H9 (cell line): ENCODE measurements around the gene SEMA3F. TPM values are rescaled to one million over a fixed set of nuclear protein-coding genes. Genes with fewer than 3 reads are reported as not detected.
"Not testable (repeated sequence)": the region's sequence is repeated elsewhere in the genome, so short reads cannot be mapped to it uniquely, and the experiment has no call there.

Source experiments
- DNase-seq: peaks from one replicate; pipeline ENCODE4 v3.0.0-alpha.2; 2017
- H2AFZ ChIP-seq: one replicate; pipeline ENCODE4 v1.6.1; 2013; ENCODE audit warnings: mild to moderate bottlenecking, low read length, control low read depth, moderate library complexity
- H2AK5ac ChIP-seq: 2 replicates; pipeline ENCODE4 v1.6.1; 2013; ENCODE audit warnings: low read length, control low read depth, mixed read lengths; ENCODE audit not compliant: insufficient read length
- H2BK120ac ChIP-seq: one replicate; pipeline ENCODE4 v1.6.1; 2013; ENCODE audit warnings: low read depth, mild to moderate bottlenecking, low read length, control low read depth, inconsistent platforms; ENCODE audit not compliant: poor library complexity, severe bottlenecking
- H2BK12ac ChIP-seq: 2 replicates; pipeline ENCODE4 v1.6.1; 2013; ENCODE audit warnings: low read length, control low read depth, mixed read lengths, low read depth; ENCODE audit not compliant: insufficient read length
- H2BK15ac ChIP-seq: 2 replicates; pipeline ENCODE4 v1.6.1; 2013; ENCODE audit warnings: low read depth, low read length, control low read depth
- H2BK20ac ChIP-seq: one replicate; pipeline ENCODE4 v1.6.1; 2013; ENCODE audit warnings: low read depth, mild to moderate bottlenecking, low read length, control low read depth, inconsistent platforms; ENCODE audit not compliant: poor library complexity, severe bottlenecking
- H2BK5ac ChIP-seq: 2 replicates; pipeline ENCODE4 v1.6.1; 2013; ENCODE audit warnings: low read length, control low read depth, mixed read lengths; ENCODE audit not compliant: insufficient read length
- H3K14ac ChIP-seq: 2 replicates; pipeline ENCODE4 v1.6.1; 2013; ENCODE audit warnings: low read length, control low read depth; ENCODE audit not compliant: insufficient read depth
- H3K18ac ChIP-seq: 2 replicates; pipeline ENCODE4 v1.6.1; 2013; ENCODE audit warnings: low read depth, mild to moderate bottlenecking, mixed read lengths, low read length, control low read depth; ENCODE audit not compliant: insufficient read length
- H3K23ac ChIP-seq: 2 replicates; pipeline ENCODE4 v1.6.1; 2013; ENCODE audit warnings: low read length, control low read depth, mixed read lengths, low read depth; ENCODE audit not compliant: insufficient read length
- H3K23me2 ChIP-seq: 2 replicates; pipeline ENCODE4 v1.6.1; 2013; ENCODE audit warnings: low read depth, mild to moderate bottlenecking, mixed read lengths, low read length, control low read depth; ENCODE audit not compliant: insufficient read length, poor library complexity, severe bottlenecking
- H3K27ac ChIP-seq: 2 replicates; pipeline ENCODE4 v1.5.1; 2013; ENCODE audit warnings: low read length, control low read depth, mixed read lengths, low read depth; ENCODE audit not compliant: insufficient read length
- H3K27me3 ChIP-seq: 2 replicates; pipeline ENCODE4 v1.6.1; 2013; ENCODE audit warnings: low read length, control low read depth, inconsistent platforms; ENCODE audit not compliant: insufficient read depth
- H3K4ac ChIP-seq: 2 replicates; pipeline ENCODE4 v1.6.1; 2013; ENCODE audit warnings: low read depth, mild to moderate bottlenecking, control low read depth, inconsistent platforms, low read length, moderate library complexity
- H3K4me1 ChIP-seq: 2 replicates; pipeline ENCODE4 v1.6.1; 2013; ENCODE audit warnings: low read length, control low read depth, inconsistent platforms; ENCODE audit not compliant: insufficient read depth
- H3K4me2 ChIP-seq: 2 replicates; pipeline ENCODE4 v1.6.1; 2013; ENCODE audit warnings: low read length, control low read depth, mixed read lengths; ENCODE audit not compliant: insufficient read length, insufficient read depth
- H3K56ac ChIP-seq: 2 replicates; pipeline ENCODE4 v1.6.1; 2013; ENCODE audit warnings: low read depth, mild to moderate bottlenecking, mixed read lengths, low read length, control low read depth; ENCODE audit not compliant: insufficient read length
- H3K79me1 ChIP-seq: 2 replicates; pipeline ENCODE4 v1.6.1; 2013; ENCODE audit warnings: low read depth, mild to moderate bottlenecking, moderate library complexity, low read length, control low read depth, inconsistent platforms; ENCODE audit not compliant: insufficient read depth, poor library complexity, severe bottlenecking
- H3K79me2 ChIP-seq: 2 replicates; pipeline ENCODE4 v1.6.1; 2013; ENCODE audit warnings: low read length, control low read depth, inconsistent platforms; ENCODE audit not compliant: insufficient read depth
- H3K9ac ChIP-seq: 2 replicates; pipeline ENCODE4 v1.6.1; 2013; ENCODE audit warnings: low read length, control low read depth, mixed read lengths; ENCODE audit not compliant: insufficient read length; ENCODE audit errors: extremely low read depth
- H3K9me3 ChIP-seq: one replicate; pipeline ENCODE4 v1.6.1; 2013; ENCODE audit warnings: low read depth, low read length, inconsistent platforms; ENCODE audit not compliant: control insufficient read depth
- H3T11ph ChIP-seq: one replicate; pipeline ENCODE4 v1.6.1; 2013; ENCODE audit warnings: mild to moderate bottlenecking, low read length, control low read depth, inconsistent platforms
- H4K20me1 ChIP-seq: one replicate; pipeline ENCODE4 v1.6.1; 2013; ENCODE audit not compliant: control insufficient read depth, insufficient read length, insufficient read depth
- H4K5ac ChIP-seq: 2 replicates; pipeline ENCODE4 v1.6.1; 2013; ENCODE audit warnings: low read depth, mild to moderate bottlenecking, mixed read lengths, low read length, control low read depth; ENCODE audit not compliant: insufficient read length
- H4K8ac ChIP-seq: replicated peaks from 2 replicates; pipeline ENCODE4 v1.6.1; 2013; ENCODE audit warnings: low read length, control low read depth, mixed read lengths, low read depth; ENCODE audit not compliant: insufficient read length
- H4K91ac ChIP-seq: 2 replicates; pipeline ENCODE4 v1.6.1; 2013; ENCODE audit warnings: low read depth, mild to moderate bottlenecking, moderate library complexity, mixed read lengths, low read length, control low read depth; ENCODE audit not compliant: insufficient read length
- H3K27ac Mint-ChIP-seq, 3 experiments: 2 replicates in 2 of 3; 3 replicates in 1 of 3; pipeline ENCODE4 v1.8.0; 2020 to 2021; ENCODE audit warnings: mixed read lengths in 3 of 3, mild to moderate bottlenecking in 1 of 3, moderate library complexity in 1 of 3
- H3K27me3 Mint-ChIP-seq: 2 replicates; pipeline ENCODE4 v1.8.0; 2021; ENCODE audit warnings: low read depth, mild to moderate bottlenecking, moderate library complexity, mixed read lengths
- H3K36me3 Mint-ChIP-seq, 3 experiments: 2 replicates in 2 of 3; 3 replicates in 1 of 3; pipeline ENCODE4 v1.8.0; 2020 to 2021; ENCODE audit warnings: low read depth in 3 of 3, mixed read lengths in 3 of 3; ENCODE audit not compliant: insufficient read depth in 1 of 3
- H3K4me1 Mint-ChIP-seq, 2 experiments: 2 replicates each; pipeline ENCODE4 v1.8.0; 2020; ENCODE audit warnings: mixed read lengths in 2 of 2
- H3K4me3 Mint-ChIP-seq, 2 experiments: 2 replicates in 1 of 2; 3 replicates in 1 of 2; pipeline ENCODE4 v1.8.0; 2020 to 2021; ENCODE audit warnings: mild to moderate bottlenecking in 2 of 2, mixed read lengths in 2 of 2, moderate library complexity in 1 of 2
- H3K9me3 Mint-ChIP-seq, 2 experiments: 2 replicates in 1 of 2; 3 replicates in 1 of 2; pipeline ENCODE4 v1.8.0; 2020; ENCODE audit warnings: mild to moderate bottlenecking in 2 of 2, mixed read lengths in 2 of 2, moderate library complexity in 1 of 2
- WGBS: extraction: QIAGEN DNeasy Blood & Tissue Kit; methylation state at CpG from one replicate; pipeline ENCODE4 v1.1.7; 2013; ENCODE audit warnings: missing lambda C conversion rate, low lambda C conversion rate, mixed read lengths; ENCODE audit not compliant: insufficient read length; ENCODE audit errors: extremely low coverage; 5-methylcytosine and 5-hydroxymethylcytosine counted together
- total RNA-seq: library from RNA; stranded (reverse); gene quantifications from 2 replicates; pipeline ENCODE4 v1.2.1, GENCODE V29; 2021
- TF ChIP-seq, protein P1 (sequence below): fragments of 200-600 bp; sonication (generic); conservative IDR thresholded peaks from 3 replicates; pipeline ENCODE4 v1.8.0; 2021; ENCODE audit warnings: antibody characterized with exemption, mild to moderate bottlenecking

The SEMA3F gene
- total RNA-seq, 1 experiment from 2014 or later = 14.3 TPM

GRCh38 chr3:50227390-50228183 is 72.5 kb downstream of the SEMA3F start:
- peak overlapping the region; percentile 63 for H3K4me2 ChIP-seq
- H3K23me2 ChIP-seq = peaks cover 12% of the 10 kb centered on the region
- H2BK20ac ChIP-seq = no peak overlapping the region
- H3K36me3 Mint-ChIP-seq = no peaks in the 10 kb centered on the region; a peak in 1 of 7 replicates
- H2BK15ac ChIP-seq = no peak overlapping the region
- H3K79me2 ChIP-seq = no peaks in the 10 kb centered on the region
- peak overlapping the region; percentile 93 for H3K14ac ChIP-seq
- H2BK5ac ChIP-seq = no peak overlapping the region
- peak overlapping the region; percentile 44 for H3K27ac ChIP-seq
- no peak overlapping the region for H4K91ac ChIP-seq
- H3K56ac ChIP-seq = no peak overlapping the region
- H2BK12ac ChIP-seq = no peak overlapping the region
- H3K23ac ChIP-seq = no peak overlapping the region
- H3T11ph ChIP-seq = no peak overlapping the region
- H3K27me3 Mint-ChIP-seq = peaks cover 33% of the 10 kb centered on the region
- H3K4me1 ChIP-seq = no peaks in the 10 kb centered on the region
- no peak overlapping the region for H3K4ac ChIP-seq
- no CpG with 5 or more reads among the region's 51 CpGs for WGBS
- no peak overlapping the region for H4K8ac ChIP-seq
- H3K27ac Mint-ChIP-seq = peak overlapping the region; percentile 97 to 99 (median 98)
- peak overlapping the region; percentile 73 to 95 for H3K4me3 Mint-ChIP-seq
- no peak overlapping the region for H2BK120ac ChIP-seq
- H3K9me3 Mint-ChIP-seq = peaks cover 2 to 4% of the 10 kb centered on the region in 2 experiments; a peak in 3 of 5 replicates
- no peaks in the 10 kb centered on the region for H3K9me3 ChIP-seq
- no peak overlapping the region for H4K5ac ChIP-seq
- peaks cover 27 to 42% of the 10 kb centered on the region in 2 experiments for H3K4me1 Mint-ChIP-seq
- DNase-seq = peak; percentile 93
- no peak overlapping the region for H2AFZ ChIP-seq
- H3K27me3 ChIP-seq = no peaks in the 10 kb centered on the region
- no peaks in the 10 kb centered on the region for H3K79me1 ChIP-seq
- peak overlapping the region; percentile 88 for H3K18ac ChIP-seq
- no peak overlapping the region for H2AK5ac ChIP-seq
- TF ChIP-seq, protein P1, sequence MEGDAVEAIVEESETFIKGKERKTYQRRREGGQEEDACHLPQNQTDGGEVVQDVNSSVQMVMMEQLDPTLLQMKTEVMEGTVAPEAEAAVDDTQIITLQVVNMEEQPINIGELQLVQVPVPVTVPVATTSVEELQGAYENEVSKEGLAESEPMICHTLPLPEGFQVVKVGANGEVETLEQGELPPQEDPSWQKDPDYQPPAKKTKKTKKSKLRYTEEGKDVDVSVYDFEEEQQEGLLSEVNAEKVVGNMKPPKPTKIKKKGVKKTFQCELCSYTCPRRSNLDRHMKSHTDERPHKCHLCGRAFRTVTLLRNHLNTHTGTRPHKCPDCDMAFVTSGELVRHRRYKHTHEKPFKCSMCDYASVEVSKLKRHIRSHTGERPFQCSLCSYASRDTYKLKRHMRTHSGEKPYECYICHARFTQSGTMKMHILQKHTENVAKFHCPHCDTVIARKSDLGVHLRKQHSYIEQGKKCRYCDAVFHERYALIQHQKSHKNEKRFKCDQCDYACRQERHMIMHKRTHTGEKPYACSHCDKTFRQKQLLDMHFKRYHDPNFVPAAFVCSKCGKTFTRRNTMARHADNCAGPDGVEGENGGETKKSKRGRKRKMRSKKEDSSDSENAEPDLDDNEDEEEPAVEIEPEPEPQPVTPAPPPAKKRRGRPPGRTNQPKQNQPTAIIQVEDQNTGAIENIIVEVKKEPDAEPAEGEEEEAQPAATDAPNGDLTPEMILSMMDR = peak; percentile 96
- H4K20me1 ChIP-seq = no peaks in the 10 kb centered on the region
- H3K9ac ChIP-seq = peak overlapping the region; percentile 73

DNA sequence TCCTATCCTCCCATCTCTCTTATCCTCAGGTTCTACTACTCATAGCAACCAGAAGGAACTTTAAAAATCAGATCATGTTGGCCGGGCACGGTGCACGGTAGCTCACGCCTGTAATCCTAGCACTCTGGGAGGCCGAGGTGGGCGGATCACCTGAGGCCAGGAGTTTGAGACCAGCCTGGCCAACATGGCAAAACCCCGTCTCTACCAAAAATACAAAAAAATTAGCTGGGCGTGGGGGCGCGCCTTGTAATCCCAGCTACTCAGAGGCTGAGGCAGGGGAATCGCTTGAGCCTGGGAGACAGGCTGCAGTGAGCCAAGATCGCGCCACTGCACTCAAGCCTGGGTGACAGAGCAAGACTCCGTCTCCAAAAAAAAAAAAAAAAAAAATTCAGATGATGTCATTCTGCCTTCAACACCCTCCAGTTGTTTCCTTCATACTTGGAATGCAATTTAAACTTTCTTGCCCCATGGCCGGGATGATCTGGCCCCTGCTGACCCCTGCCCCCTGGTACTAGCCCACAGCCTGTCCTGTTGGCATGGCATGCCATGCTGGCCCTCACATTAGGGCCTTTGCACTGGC is 73.2 kb downstream of the SEMA3F start:
- H3K79me1 ChIP-seq, DNase-seq, H2BK20ac ChIP-seq, H3K18ac ChIP-seq, H3T11ph ChIP-seq, H3K56ac ChIP-seq, H2BK5ac ChIP-seq, H3K4ac ChIP-seq, H2AFZ ChIP-seq, H4K91ac ChIP-seq, H3K9me3 ChIP-seq, H3K9me3 Mint-ChIP-seq, H4K20me1 ChIP-seq, H3K14ac ChIP-seq, H2AK5ac ChIP-seq, H3K4me1 ChIP-seq, H3K27ac ChIP-seq, H3K23ac ChIP-seq, H3K27me3 ChIP-seq, H2BK120ac ChIP-seq, H4K5ac ChIP-seq, H2BK15ac ChIP-seq, H3K79me2 ChIP-seq, H3K36me3 Mint-ChIP-seq, H4K8ac ChIP-seq, H2BK12ac ChIP-seq: not testable (repeated sequence)
- Mint-ChIP-seq H3K27ac (peak overlapping the region; percentile 97 to 99 (median 98); a peak in 6 of 7 replicates), H3K27me3 (peaks cover 35% of the 10 kb centered on the region), H3K4me3 (peak overlapping the region; percentile 67 to 95), H3K4me1 (peaks cover 33 to 49% of the 10 kb centered on the region in 2 experiments)
- no CpG with 5 or more reads among the region's 15 CpGs for WGBS
- H3K9ac ChIP-seq = peak overlapping the region; percentile 73
- H3K4me2 ChIP-seq = peak overlapping the region; percentile 63
- peaks cover 12% of the 10 kb centered on the region for H3K23me2 ChIP-seq
